GM12878 (cell line): ENCODE results near the gene SLC38A1. TPM values are rescaled to one million over a fixed set of nuclear protein-coding genes. Genes with fewer than 3 reads are reported as not detected.

ENCODE experiments used
- ATAC-seq: fragments of 200-7000 bp; cut with Tn5 transposase; 3 replicates; pipeline ENCODE4 v1.9.1; 2020; ENCODE audit warnings: mild to moderate bottlenecking, moderate library complexity
- BruUV-seq: library from RNA; stranded (reverse); fragments of 400-500 nt; replicated peaks from 2 replicates; lab custom pipeline; 2021; lab: Mats Ljungman, UMichigan
- CTCF ChIA-PET: fragments of 300-600 bp; sonication (Branson Sonifier 250); formaldehyde crosslinking; extraction: SDS; loops from one replicate; lab custom pipeline; 2021; ENCODE audit warnings: inconsistent platforms; lab: Yijun Ruan, JAX
- POLR2A ChIA-PET: fragments of 350-600 bp; formaldehyde crosslinking; extraction: SDS; loops from one replicate; lab custom pipeline; 2021; ENCODE audit warnings: inconsistent platforms; lab: Charles Lee
- RAD21 ChIA-PET: fragments of 300-600 bp; sonication (Branson Sonifier 250); formaldehyde crosslinking; loops from one replicate; lab custom pipeline; 2023; ENCODE audit warnings: antibody characterized with exemption; ENCODE audit not compliant: unreplicated experiment; lab: Charles Lee
- SMC1A ChIA-PET: fragments of 300-600 bp; sonication (Branson Sonifier 250); formaldehyde crosslinking; loops from one replicate; lab custom pipeline; 2023; ENCODE audit not compliant: unreplicated experiment, uncharacterized antibody; lab: Charles Lee
- DNase-seq: peaks from one replicate; pipeline ENCODE4 v3.0.0-alpha.2; 2011; ENCODE audit warnings: low read depth, low spot score
- FAIRE-seq: peaks from 3 replicates; lab custom pipeline; 2011; peaks lifted over from hg19 to GRCh38; lab: Jason Lieb, UNC
- H2AFZ ChIP-seq: 2 replicates; pipeline ENCODE4 v1.6.0; 2011; ENCODE audit warnings: low read depth, low read length, control low read depth; ENCODE audit not compliant: control insufficient read depth
- H3K27ac ChIP-seq: 2 replicates; pipeline ENCODE4 v1.5.1; 2011; ENCODE audit warnings: control low read depth; ENCODE audit not compliant: control insufficient read depth, insufficient read depth
- H3K27me3 ChIP-seq, 2 experiments: replicated peaks in 1 of 2; 2 replicates each; pipeline versions ENCODE4 v1.6.0 to v1.6.1; 2011; ENCODE audit warnings: low read length in 1 of 2; ENCODE audit not compliant: control insufficient read depth in 2 of 2, insufficient read depth in 2 of 2
- H3K36me3 ChIP-seq, 2 experiments: 2 replicates each; pipeline ENCODE4 v1.5.1; 2011; ENCODE audit warnings: low read length in 1 of 2; ENCODE audit not compliant: control insufficient read depth in 2 of 2, insufficient read depth in 2 of 2
- H3K4me1 ChIP-seq: 2 replicates; pipeline ENCODE4 v1.6.1; 2011; ENCODE audit warnings: mild to moderate bottlenecking, low read length, moderate library complexity, mixed read lengths; ENCODE audit not compliant: control insufficient read depth, insufficient read depth
- H3K4me2 ChIP-seq: 2 replicates; pipeline ENCODE4 v1.6.0; 2011; ENCODE audit warnings: control low read depth; ENCODE audit not compliant: control insufficient read depth, insufficient read depth
- H3K4me3 ChIP-seq: fragments of 200-600 bp; sonication (generic); 2 replicates; pipeline ENCODE4 v1.5.1; 2016
- H3K79me2 ChIP-seq: 2 replicates; pipeline ENCODE4 v1.6.0; 2011; ENCODE audit warnings: low read length; ENCODE audit not compliant: control insufficient read depth, insufficient read depth
- H3K9ac ChIP-seq: 2 replicates; pipeline ENCODE4 v1.8.0; 2011; ENCODE audit warnings: low read length, control low read depth, mixed read lengths; ENCODE audit not compliant: control insufficient read depth, insufficient read depth
- H3K9me3 ChIP-seq: replicated peaks from 3 replicates; pipeline ENCODE4 v1.5.1; 2011; ENCODE audit warnings: mild to moderate bottlenecking, low read length; ENCODE audit not compliant: control insufficient read depth, insufficient read depth
- H4K20me1 ChIP-seq: 2 replicates; pipeline ENCODE4 v1.6.0; 2011; ENCODE audit not compliant: control insufficient read depth, insufficient read depth
- BRCA1 ChIP-seq: IDR thresholded peaks from 2 replicates; pipeline ENCODE4 v1.6.1; 2011; ENCODE audit warnings: low read depth, low read length, improper control_type of control experiment
- FOS ChIP-seq: IDR thresholded peaks from 3 replicates; pipeline ENCODE4 v1.6.1; 2011; ENCODE audit warnings: borderline replicate concordance; ENCODE audit not compliant: insufficient read length; ENCODE audit errors: extremely low read depth
- HDGF ChIP-seq: fragments of 450-650 bp; IDR thresholded peaks from 2 replicates; pipeline ENCODE4 v1.6.1; 2016; ENCODE audit warnings: antibody characterized with exemption
- IRF4 ChIP-seq: IDR thresholded peaks from 2 replicates; pipeline ENCODE4 v1.6.1; 2011; ENCODE audit warnings: low read depth, low read length
- MLLT1 ChIP-seq: fragments of 450-650 bp; IDR thresholded peaks from 2 replicates; pipeline ENCODE4 v1.6.1; 2016; ENCODE audit warnings: mild to moderate bottlenecking
- MXI1 ChIP-seq: fragments of 150-350 bp; IDR thresholded peaks from 2 replicates; pipeline ENCODE4 v1.6.1; 2011; ENCODE audit warnings: low read depth, mild to moderate bottlenecking, inconsistent platforms, low read length, improper control_type of control experiment
- RAD21 ChIP-seq: IDR thresholded peaks from 2 replicates; pipeline ENCODE4 v1.6.1; 2011; ENCODE audit warnings: mild to moderate bottlenecking, low read depth, low read length, moderate library complexity; ENCODE audit not compliant: insufficient read depth
- RBBP5 ChIP-seq: fragments of 200-600 bp; sonication (generic); conservative IDR thresholded peaks from 2 replicates; pipeline ENCODE4 v1.6.1; 2016
- RFX5 ChIP-seq: IDR thresholded peaks from 2 replicates; pipeline ENCODE4 v1.6.1; 2011; ENCODE audit warnings: low read depth, low read length, improper control_type of control experiment
- ZBTB11 ChIP-seq: fragments of 450-650 bp; formaldehyde crosslinking; IDR thresholded peaks from 2 replicates; pipeline ENCODE4 v1.5.0; 2022; ENCODE audit warnings: mild to moderate bottlenecking, missing genetic modification characterization
- ZNF24 ChIP-seq: fragments of 450-650 bp; IDR thresholded peaks from 2 replicates; pipeline ENCODE4 v1.6.1; 2017; ENCODE audit warnings: antibody characterized with exemption, mild to moderate bottlenecking
- ZNF592 ChIP-seq: fragments of 450-650 bp; IDR thresholded peaks from 2 replicates; pipeline ENCODE4 v1.6.1; 2017; ENCODE audit warnings: mild to moderate bottlenecking, moderate library complexity
- WGBS: methylation state at CpG from one replicate; pipeline ENCODE4 v1.1.6; 2016; ENCODE audit warnings: low lambda C conversion rate; ENCODE audit not compliant: insufficient replicate concordance, insufficient coverage; ENCODE audit errors: missing lambda C conversion rate; 5-methylcytosine and 5-hydroxymethylcytosine counted together
- in situ Hi-C: fragments of 300-500 bp; cut with MboI; formaldehyde crosslinking; loops from 9 replicates; pipeline ENCODE4 v1.14.3; 2018; ENCODE audit warnings: mixed read lengths
- intact Hi-C: fragments of 100-400 bp; cut with micrococcal nuclease; formaldehyde crosslinking; loops from one replicate; pipeline ENCODE4 v1.14.2; 2022; ENCODE audit not compliant: unreplicated experiment
- polyA plus RNA-seq, 11 experiments: library from polyadenylated mRNA; depleted of rRNA in 4 of 11; unstranded in 6 of 11; stranded (reverse) in 5 of 11; fragments of >200 nt; fragmentation: Nextera tagmentation in 4 of 11; fragmentation: Illumina TruSeq in 1 of 11; extraction: Ambion mirVana in 4 of 11; extraction: Trizol in 1 of 11; gene quantifications; 1 replicate in 1 of 11; 2 replicates in 10 of 11; pipeline versions ENCODE4 v1.2.1 to v1.2.3, GENCODE V29; 2011 to 2016; ENCODE audit warnings: inconsistent platforms in 2 of 11, missing spikeins in 2 of 11, low read depth in 1 of 11
- total RNA-seq, 4 experiments: library from RNA; depleted of rRNA in 3 of 4; stranded (reverse); fragments of >200 nt in 3 of 4; fragmentation: Illumina TruSeq in 1 of 4; extraction: Trizol in 1 of 4; gene quantifications; 2 replicates each; pipeline versions ENCODE4 v1.2.1 to v1.2.3, GENCODE V29; 2013 to 2021

Gene SLC38A1
- total and polyA plus RNA-seq, 10 of the 15 experiments (the other 5 are each of a cell fraction or from before 2014, with no cell fraction given) = 38.1 to 191 (median 144) TPM

GRCh38 chr12:46200551-46200950 is 68.3 kb downstream of the SLC38A1 start (continued):
- no peak for TF ChIP-seq RAD21
- TF ChIP-seq ZNF24 = 0 out of 2 replicates have a peak, but pooled peaks have one; percentile 44
- TF ChIP-seq, all 136 proteins: peak for 2

GRCh38 chr12:46198913-46199312 is 69.9 kb downstream of the SLC38A1 start:
- POLR2A ChIA-PET = interaction anchor here (0.6 to 2.3 kb wide), 7 partner anchors 9 to 720 kb away, joined by 3 to 8 read pairs (median 4); no protein-coding TSS in a partner anchor
- no peak for TF ChIP-seq RFX5
- TF ChIP-seq MLLT1 = no peak
- no peak for TF ChIP-seq IRF4
- TF ChIP-seq FOS = no peak
- no peak for TF ChIP-seq ZBTB11
- no peak for TF ChIP-seq RBBP5
- TF ChIP-seq ZNF592 = no peak
- TF ChIP-seq MXI1 = no peak
- TF ChIP-seq HDGF = no peak
- no peak for TF ChIP-seq BRCA1

More at GRCh38 chr12:46198913-46199312, 69.9 kb downstream of the SLC38A1 start:
- SMC1A ChIA-PET = interaction anchor here (0.7 to 22.6 kb wide), 6 partner anchors 17 to 64 kb away, joined by 3 to 377 read pairs (median 3); no protein-coding TSS in a partner anchor
- H3K4me2 ChIP-seq = no peak overlapping the region
- peaks cover 29 to 57% of the 10 kb centered on the region in 2 experiments for H3K36me3 ChIP-seq
- no peaks in the 10 kb centered on the region for H3K4me1 ChIP-seq
- H3K4me3 ChIP-seq = no peak overlapping the region
- H4K20me1 ChIP-seq = no peaks in the 10 kb centered on the region
- H2AFZ ChIP-seq = no peak overlapping the region
- FAIRE-seq (no peak), ATAC-seq (no peak), DNase-seq (no peak)
- CTCF ChIA-PET = interaction anchor here (0.9 kb wide), 1 partner anchor 10 kb away, joined by 3 read pairs; no protein-coding TSS in a partner anchor
- BruUV-seq = no TSS peak
- H3K9me3 ChIP-seq = peaks cover 24% of the 10 kb centered on the region; the same call in 2 of the 3 replicates
- in situ Hi-C loops (no loop called here), intact Hi-C loops (no loop called here)
- RAD21 ChIA-PET = interaction anchor here (1.0 to 3.9 kb wide), 2 partner anchors 17 to 68 kb away, joined by 3 to 22 read pairs; no protein-coding TSS in a partner anchor
- H3K79me2 ChIP-seq = no peaks in the 10 kb centered on the region
- 89% methylated on average over 5 of the region's 5 CpGs for WGBS
- no peaks in the 10 kb centered on the region for H3K27me3 ChIP-seq
- H3K9ac ChIP-seq = no peak overlapping the region
- H3K27ac ChIP-seq = no peak overlapping the region
